H9 (cell line): ENCODE measurements around the gene NIT2. TPM values are rescaled to one million over a fixed set of nuclear protein-coding genes. Genes with fewer than 3 reads are reported as not detected.
"Not testable (repeated sequence)": the region's sequence is repeated elsewhere in the genome, so short reads cannot be mapped to it uniquely, and the experiment has no call there.

Experiments used
- DNase-seq: peaks from one replicate; pipeline ENCODE4 v3.0.0-alpha.2; 2017
- H2AFZ ChIP-seq: one replicate; pipeline ENCODE4 v1.6.1; 2013; ENCODE audit warnings: mild to moderate bottlenecking, low read length, control low read depth, moderate library complexity
- H2AK5ac ChIP-seq: 2 replicates; pipeline ENCODE4 v1.6.1; 2013; ENCODE audit warnings: low read length, control low read depth, mixed read lengths; ENCODE audit not compliant: insufficient read length
- H2BK120ac ChIP-seq: one replicate; pipeline ENCODE4 v1.6.1; 2013; ENCODE audit warnings: low read depth, mild to moderate bottlenecking, low read length, control low read depth, inconsistent platforms; ENCODE audit not compliant: poor library complexity, severe bottlenecking
- H2BK12ac ChIP-seq: 2 replicates; pipeline ENCODE4 v1.6.1; 2013; ENCODE audit warnings: low read length, control low read depth, mixed read lengths, low read depth; ENCODE audit not compliant: insufficient read length
- H2BK15ac ChIP-seq: 2 replicates; pipeline ENCODE4 v1.6.1; 2013; ENCODE audit warnings: low read depth, low read length, control low read depth
- H2BK20ac ChIP-seq: one replicate; pipeline ENCODE4 v1.6.1; 2013; ENCODE audit warnings: low read depth, mild to moderate bottlenecking, low read length, control low read depth, inconsistent platforms; ENCODE audit not compliant: poor library complexity, severe bottlenecking
- H2BK5ac ChIP-seq: 2 replicates; pipeline ENCODE4 v1.6.1; 2013; ENCODE audit warnings: low read length, control low read depth, mixed read lengths; ENCODE audit not compliant: insufficient read length
- H3K14ac ChIP-seq: 2 replicates; pipeline ENCODE4 v1.6.1; 2013; ENCODE audit warnings: low read length, control low read depth; ENCODE audit not compliant: insufficient read depth
- H3K18ac ChIP-seq: 2 replicates; pipeline ENCODE4 v1.6.1; 2013; ENCODE audit warnings: low read depth, mild to moderate bottlenecking, mixed read lengths, low read length, control low read depth; ENCODE audit not compliant: insufficient read length
- H3K23ac ChIP-seq: 2 replicates; pipeline ENCODE4 v1.6.1; 2013; ENCODE audit warnings: low read length, control low read depth, mixed read lengths, low read depth; ENCODE audit not compliant: insufficient read length
- H3K23me2 ChIP-seq: 2 replicates; pipeline ENCODE4 v1.6.1; 2013; ENCODE audit warnings: low read depth, mild to moderate bottlenecking, mixed read lengths, low read length, control low read depth; ENCODE audit not compliant: insufficient read length, poor library complexity, severe bottlenecking
- H3K27ac ChIP-seq: 2 replicates; pipeline ENCODE4 v1.5.1; 2013; ENCODE audit warnings: low read length, control low read depth, mixed read lengths, low read depth; ENCODE audit not compliant: insufficient read length
- H3K27me3 ChIP-seq: 2 replicates; pipeline ENCODE4 v1.6.1; 2013; ENCODE audit warnings: low read length, control low read depth, inconsistent platforms; ENCODE audit not compliant: insufficient read depth
- H3K4ac ChIP-seq: 2 replicates; pipeline ENCODE4 v1.6.1; 2013; ENCODE audit warnings: low read depth, mild to moderate bottlenecking, control low read depth, inconsistent platforms, low read length, moderate library complexity
- H3K4me1 ChIP-seq: 2 replicates; pipeline ENCODE4 v1.6.1; 2013; ENCODE audit warnings: low read length, control low read depth, inconsistent platforms; ENCODE audit not compliant: insufficient read depth
- H3K4me2 ChIP-seq: 2 replicates; pipeline ENCODE4 v1.6.1; 2013; ENCODE audit warnings: low read length, control low read depth, mixed read lengths; ENCODE audit not compliant: insufficient read length, insufficient read depth
- H3K56ac ChIP-seq: 2 replicates; pipeline ENCODE4 v1.6.1; 2013; ENCODE audit warnings: low read depth, mild to moderate bottlenecking, mixed read lengths, low read length, control low read depth; ENCODE audit not compliant: insufficient read length
- H3K79me1 ChIP-seq: 2 replicates; pipeline ENCODE4 v1.6.1; 2013; ENCODE audit warnings: low read depth, mild to moderate bottlenecking, moderate library complexity, low read length, control low read depth, inconsistent platforms; ENCODE audit not compliant: insufficient read depth, poor library complexity, severe bottlenecking
- H3K79me2 ChIP-seq: 2 replicates; pipeline ENCODE4 v1.6.1; 2013; ENCODE audit warnings: low read length, control low read depth, inconsistent platforms; ENCODE audit not compliant: insufficient read depth
- H3K9ac ChIP-seq: 2 replicates; pipeline ENCODE4 v1.6.1; 2013; ENCODE audit warnings: low read length, control low read depth, mixed read lengths; ENCODE audit not compliant: insufficient read length; ENCODE audit errors: extremely low read depth
- H3K9me3 ChIP-seq: one replicate; pipeline ENCODE4 v1.6.1; 2013; ENCODE audit warnings: low read depth, low read length, inconsistent platforms; ENCODE audit not compliant: control insufficient read depth
- H3T11ph ChIP-seq: one replicate; pipeline ENCODE4 v1.6.1; 2013; ENCODE audit warnings: mild to moderate bottlenecking, low read length, control low read depth, inconsistent platforms
- H4K20me1 ChIP-seq: one replicate; pipeline ENCODE4 v1.6.1; 2013; ENCODE audit not compliant: control insufficient read depth, insufficient read length, insufficient read depth
- H4K5ac ChIP-seq: 2 replicates; pipeline ENCODE4 v1.6.1; 2013; ENCODE audit warnings: low read depth, mild to moderate bottlenecking, mixed read lengths, low read length, control low read depth; ENCODE audit not compliant: insufficient read length
- H4K8ac ChIP-seq: replicated peaks from 2 replicates; pipeline ENCODE4 v1.6.1; 2013; ENCODE audit warnings: low read length, control low read depth, mixed read lengths, low read depth; ENCODE audit not compliant: insufficient read length
- H4K91ac ChIP-seq: 2 replicates; pipeline ENCODE4 v1.6.1; 2013; ENCODE audit warnings: low read depth, mild to moderate bottlenecking, moderate library complexity, mixed read lengths, low read length, control low read depth; ENCODE audit not compliant: insufficient read length
- H3K27ac Mint-ChIP-seq, 3 experiments: 2 replicates in 2 of 3; 3 replicates in 1 of 3; pipeline ENCODE4 v1.8.0; 2020 to 2021; ENCODE audit warnings: mixed read lengths in 3 of 3, mild to moderate bottlenecking in 1 of 3, moderate library complexity in 1 of 3
- H3K27me3 Mint-ChIP-seq: 2 replicates; pipeline ENCODE4 v1.8.0; 2021; ENCODE audit warnings: low read depth, mild to moderate bottlenecking, moderate library complexity, mixed read lengths
- H3K36me3 Mint-ChIP-seq, 3 experiments: 2 replicates in 2 of 3; 3 replicates in 1 of 3; pipeline ENCODE4 v1.8.0; 2020 to 2021; ENCODE audit warnings: low read depth in 3 of 3, mixed read lengths in 3 of 3; ENCODE audit not compliant: insufficient read depth in 1 of 3
- H3K4me1 Mint-ChIP-seq, 2 experiments: 2 replicates each; pipeline ENCODE4 v1.8.0; 2020; ENCODE audit warnings: mixed read lengths in 2 of 2
- H3K4me3 Mint-ChIP-seq, 2 experiments: 2 replicates in 1 of 2; 3 replicates in 1 of 2; pipeline ENCODE4 v1.8.0; 2020 to 2021; ENCODE audit warnings: mild to moderate bottlenecking in 2 of 2, mixed read lengths in 2 of 2, moderate library complexity in 1 of 2
- H3K9me3 Mint-ChIP-seq, 2 experiments: 2 replicates in 1 of 2; 3 replicates in 1 of 2; pipeline ENCODE4 v1.8.0; 2020; ENCODE audit warnings: mild to moderate bottlenecking in 2 of 2, mixed read lengths in 2 of 2, moderate library complexity in 1 of 2
- CTCF ChIP-seq: fragments of 200-600 bp; sonication (generic); conservative IDR thresholded peaks from 3 replicates; pipeline ENCODE4 v1.8.0; 2021; ENCODE audit warnings: antibody characterized with exemption, mild to moderate bottlenecking
- WGBS: extraction: QIAGEN DNeasy Blood & Tissue Kit; methylation state at CpG from one replicate; pipeline ENCODE4 v1.1.7; 2013; ENCODE audit warnings: missing lambda C conversion rate, low lambda C conversion rate, mixed read lengths; ENCODE audit not compliant: insufficient read length; ENCODE audit errors: extremely low coverage; 5-methylcytosine and 5-hydroxymethylcytosine counted together
- total RNA-seq: library from RNA; stranded (reverse); gene quantifications from 2 replicates; pipeline ENCODE4 v1.2.1, GENCODE V29; 2021

The NIT2 gene
- total RNA-seq, 1 experiment from 2014 or later, result 26.6 TPM

- H4K8ac ChIP-seq, result no peak overlapping the region
- H3K79me2 ChIP-seq, result no peaks in the 10 kb centered on the region
- no peaks in the 10 kb centered on the region for H4K20me1 ChIP-seq
- H2AK5ac ChIP-seq, result no peak overlapping the region
- DNase-seq, result no peak
- no peak overlapping the region for H3K56ac ChIP-seq
- no peak overlapping the region for H3K18ac ChIP-seq
- H3K4me3 Mint-ChIP-seq, result no peak overlapping the region
- no peaks in the 10 kb centered on the region for H3K27me3 ChIP-seq
- H3K4ac ChIP-seq, result no peak overlapping the region
- H2BK5ac ChIP-seq, result no peak overlapping the region
- H2BK20ac ChIP-seq, result no peak overlapping the region
- H3K23me2 ChIP-seq, result no peaks in the 10 kb centered on the region
- no peak for TF ChIP-seq CTCF
- no peaks in the 10 kb centered on the region for H3K9me3 ChIP-seq
- H3K36me3 Mint-ChIP-seq, result peaks cover 8 to 23% (median 15%) of the 10 kb centered on the region in 3 experiments; a peak in 6 of 7 replicates
- H3K23ac ChIP-seq, result no peak overlapping the region
- no peak overlapping the region for H2BK120ac ChIP-seq
- no peak overlapping the region for H3T11ph ChIP-seq
- H3K27ac ChIP-seq, result no peak overlapping the region
- H3K27me3 Mint-ChIP-seq, result no peaks in the 10 kb centered on the region
- no peaks in the 10 kb centered on the region for H3K4me1 Mint-ChIP-seq
- no peak overlapping the region for H3K27ac Mint-ChIP-seq
- H2AFZ ChIP-seq, result no peak overlapping the region
- H3K79me1 ChIP-seq, result no peaks in the 10 kb centered on the region
- H3K9me3 Mint-ChIP-seq, result peaks cover 9 to 14% of the 10 kb centered on the region in 2 experiments
- H4K91ac ChIP-seq, result no peak overlapping the region
- no peak overlapping the region for H3K4me2 ChIP-seq
- no peak overlapping the region for H4K5ac ChIP-seq
- no peak overlapping the region for H3K9ac ChIP-seq
- H3K4me1 ChIP-seq, result no peaks in the 10 kb centered on the region
- H3K14ac ChIP-seq, result no peak overlapping the region
- no peak overlapping the region for H2BK15ac ChIP-seq
- H2BK12ac ChIP-seq, result no peak overlapping the region
Observed at GRCh38 chr3:100325827-100326226, 8.7 kb upstream of the NIT2 start.

- not testable (repeated sequence) for H3K4me1 ChIP-seq, H2BK15ac ChIP-seq
Observed at GRCh38 chr3:100327377-100327776, 7.2 kb upstream of the NIT2 start.

More at GRCh38 chr3:100327377-100327776, 7.2 kb upstream of the NIT2 start:
- not testable (repeated sequence) for H3K23ac ChIP-seq, H3T11ph ChIP-seq, H3K27ac ChIP-seq, DNase-seq, H2AK5ac ChIP-seq, H3K56ac ChIP-seq, H3K9ac ChIP-seq, H3K27me3 Mint-ChIP-seq, H3K23me2 ChIP-seq, H2BK5ac ChIP-seq, H3K27ac Mint-ChIP-seq, H2BK120ac ChIP-seq, H3K14ac ChIP-seq, H4K5ac ChIP-seq, H2AFZ ChIP-seq, H2BK12ac ChIP-seq, H3K4ac ChIP-seq, H3K4me1 Mint-ChIP-seq, H4K91ac ChIP-seq, H3K4me2 ChIP-seq, H3K27me3 ChIP-seq, H3K18ac ChIP-seq, H3K9me3 ChIP-seq, H4K8ac ChIP-seq, H3K79me2 ChIP-seq, H2BK20ac ChIP-seq, H3K4me3 Mint-ChIP-seq, H4K20me1 ChIP-seq, H3K79me1 ChIP-seq
- peaks cover 8 to 23% (median 15%) of the 10 kb centered on the region in 3 experiments; a peak in 6 of 7 replicates for H3K36me3 Mint-ChIP-seq
- no CpG with 5 or more reads among the region's 5 CpGs for WGBS
- H3K9me3 Mint-ChIP-seq, result peaks cover 9 to 14% of the 10 kb centered on the region in 2 experiments
